HAP-1 (cell line): Measurements from ENCODE around the gene RFNG.

ENCODE experiments used
- DNase-seq, 2 experiments: peaks; one replicate each; pipeline ENCODE4 v3.0.0-alpha.2; 2016 to 2020; ENCODE audit warnings: low spot score in 2 of 2
- H3K27me3 ChIP-seq: fragments of 250-450 bp; sonication (Bioruptor Pico); 2 replicates; pipeline ENCODE4 v1.5.1; 2020; ENCODE audit warnings: low read depth, mild to moderate bottlenecking, moderate library complexity
- H3K36me3 ChIP-seq: fragments of 250-450 bp; sonication (Bioruptor Pico); replicated peaks from 2 replicates; pipeline ENCODE4 v1.5.1; 2020; ENCODE audit warnings: mild to moderate bottlenecking
- H3K4me1 ChIP-seq: fragments of 250-450 bp; sonication (Bioruptor Pico); 2 replicates; pipeline ENCODE4 v1.5.1; 2020; ENCODE audit warnings: mild to moderate bottlenecking
- H3K4me3 ChIP-seq: fragments of 250-450 bp; sonication (Bioruptor Pico); 2 replicates; pipeline ENCODE4 v1.5.1; 2020; ENCODE audit warnings: mild to moderate bottlenecking, moderate library complexity
- H3K9me3 ChIP-seq: fragments of 250-450 bp; sonication (Bioruptor Pico); 2 replicates; pipeline ENCODE4 v1.5.1; 2020; ENCODE audit warnings: mild to moderate bottlenecking, moderate library complexity
- in situ Hi-C: fragments of 300-500 bp; cut with MboI; formaldehyde crosslinking; loops from 3 replicates; pipeline ENCODE4 v1.14.3; 2020; ENCODE audit warnings: low sequenced_read_pairs, inconsistent platforms, mixed read lengths

Gene RFNG

DNA sequence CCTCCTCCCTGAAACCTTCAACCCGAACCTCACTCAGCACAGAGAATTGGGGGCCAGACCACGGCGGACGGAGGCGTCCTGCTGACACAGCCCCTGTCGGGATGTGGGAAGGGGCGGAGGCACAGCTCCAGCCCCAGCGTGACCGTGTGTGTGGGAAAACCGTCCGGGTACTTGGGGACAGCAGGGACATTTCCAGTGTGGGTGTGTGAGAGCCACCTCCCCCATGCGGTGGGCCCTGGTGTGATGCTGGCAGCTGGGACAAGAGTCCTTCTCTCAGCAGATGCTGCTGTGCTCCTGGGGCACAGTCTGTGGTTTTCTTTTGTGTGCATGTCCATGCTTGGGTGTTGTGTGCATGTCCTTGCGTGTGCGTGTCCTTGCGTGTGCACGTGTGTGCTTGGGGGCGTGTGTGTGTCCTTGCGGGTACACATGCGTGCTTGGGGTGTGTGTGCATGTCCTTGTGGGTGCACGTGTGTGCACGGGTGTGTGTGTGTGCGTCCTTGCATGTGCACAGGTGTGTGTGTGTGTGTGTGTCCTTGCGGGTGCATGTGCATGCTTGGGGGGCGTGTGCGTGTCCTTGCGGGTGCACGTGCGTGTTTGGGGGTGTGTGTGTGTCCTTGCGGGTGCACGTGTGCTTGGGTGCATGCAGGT, 45.8 kb downstream of the RFNG start:
- in situ Hi-C loops, result no loop called here
- Histone ChIP-seq H3K4me1 (no peaks in the 10 kb centered on the region), H3K27me3 (no peaks in the 10 kb centered on the region), H3K36me3 (no peaks in the 10 kb centered on the region), H3K4me3 (no peak overlapping the region), H3K9me3 (no peaks in the 10 kb centered on the region)
- no peak for DNase-seq

- no peak for DNase-seq
- H3K4me1 ChIP-seq, result no peaks in the 10 kb centered on the region
- in situ Hi-C loops, result no loop called here
- no peaks in the 10 kb centered on the region for H3K9me3 ChIP-seq
- no peak overlapping the region for H3K4me3 ChIP-seq
- H3K27me3 ChIP-seq, result no peaks in the 10 kb centered on the region
- no peaks in the 10 kb centered on the region for H3K36me3 ChIP-seq
Measured at GRCh38 chr17:82004517-82005455, 46.8 kb downstream of the RFNG start.

- H3K36me3 ChIP-seq, result no peaks in the 10 kb centered on the region
- H3K9me3 ChIP-seq, result no peaks in the 10 kb centered on the region
- no peaks in the 10 kb centered on the region for H3K4me1 ChIP-seq
- no peak overlapping the region for H3K4me3 ChIP-seq
- DNase-seq, result no peak
- no peaks in the 10 kb centered on the region for H3K27me3 ChIP-seq
- in situ Hi-C loops, result no loop called here
Measured at GRCh38 chr17:82003411-82004381, 47.9 kb downstream of the RFNG start.

- H3K27me3 ChIP-seq, result no peaks in the 10 kb centered on the region
- H3K9me3 ChIP-seq, result no peaks in the 10 kb centered on the region
- no peak overlapping the region for H3K4me3 ChIP-seq
- in situ Hi-C loops, result no loop called here
- H3K4me1 ChIP-seq, result no peaks in the 10 kb centered on the region
- no peak for DNase-seq
- no peaks in the 10 kb centered on the region for H3K36me3 ChIP-seq
Measured at GRCh38 chr17:82001571-82002056, 50.0 kb downstream of the RFNG start.

DNA sequence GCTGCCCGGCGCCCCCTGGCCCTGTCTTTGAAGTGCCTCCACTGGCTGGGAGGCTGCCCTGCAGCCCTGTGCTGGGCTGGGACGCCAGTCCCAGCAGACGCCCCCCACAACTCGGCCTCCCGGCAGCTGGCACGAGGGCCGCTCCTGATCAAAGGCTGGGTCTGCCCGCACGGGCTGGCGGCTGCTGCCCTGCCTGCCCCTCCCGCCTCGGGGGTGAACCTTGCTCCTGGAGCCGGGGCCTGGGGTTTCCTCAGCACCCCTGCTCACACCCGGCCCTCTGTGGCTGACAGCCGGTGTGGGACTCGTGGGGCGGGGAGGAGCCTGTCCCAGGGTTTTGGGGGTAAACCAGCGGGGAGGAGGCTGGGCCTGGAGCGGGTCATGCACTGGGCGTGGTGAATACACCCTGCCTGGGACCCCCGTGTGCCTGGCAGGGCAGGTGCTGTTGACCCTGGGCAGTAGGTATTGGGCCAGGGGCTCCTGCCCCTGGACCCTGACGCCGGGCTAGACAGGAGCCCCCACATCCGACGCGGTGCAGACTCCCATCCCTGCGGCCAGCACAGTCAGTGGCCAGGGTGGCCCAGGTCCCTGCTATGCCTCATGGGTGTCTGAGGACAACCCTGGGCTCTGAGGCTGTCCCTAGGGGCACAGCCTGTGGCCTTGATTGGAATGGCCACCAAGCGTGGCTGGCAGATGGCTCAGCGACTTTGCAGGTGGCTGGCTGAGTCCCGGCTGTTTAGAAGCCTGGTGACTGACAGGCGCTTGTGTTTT, 50.6 kb downstream of the RFNG start:
- Histone ChIP-seq H3K9me3 (no peaks in the 10 kb centered on the region), H3K4me3 (no peak overlapping the region), H3K36me3 (no peaks in the 10 kb centered on the region), H3K4me1 (no peaks in the 10 kb centered on the region), H3K27me3 (no peaks in the 10 kb centered on the region)
- no peak for DNase-seq
- in situ Hi-C loops, result no loop called here

DNA sequence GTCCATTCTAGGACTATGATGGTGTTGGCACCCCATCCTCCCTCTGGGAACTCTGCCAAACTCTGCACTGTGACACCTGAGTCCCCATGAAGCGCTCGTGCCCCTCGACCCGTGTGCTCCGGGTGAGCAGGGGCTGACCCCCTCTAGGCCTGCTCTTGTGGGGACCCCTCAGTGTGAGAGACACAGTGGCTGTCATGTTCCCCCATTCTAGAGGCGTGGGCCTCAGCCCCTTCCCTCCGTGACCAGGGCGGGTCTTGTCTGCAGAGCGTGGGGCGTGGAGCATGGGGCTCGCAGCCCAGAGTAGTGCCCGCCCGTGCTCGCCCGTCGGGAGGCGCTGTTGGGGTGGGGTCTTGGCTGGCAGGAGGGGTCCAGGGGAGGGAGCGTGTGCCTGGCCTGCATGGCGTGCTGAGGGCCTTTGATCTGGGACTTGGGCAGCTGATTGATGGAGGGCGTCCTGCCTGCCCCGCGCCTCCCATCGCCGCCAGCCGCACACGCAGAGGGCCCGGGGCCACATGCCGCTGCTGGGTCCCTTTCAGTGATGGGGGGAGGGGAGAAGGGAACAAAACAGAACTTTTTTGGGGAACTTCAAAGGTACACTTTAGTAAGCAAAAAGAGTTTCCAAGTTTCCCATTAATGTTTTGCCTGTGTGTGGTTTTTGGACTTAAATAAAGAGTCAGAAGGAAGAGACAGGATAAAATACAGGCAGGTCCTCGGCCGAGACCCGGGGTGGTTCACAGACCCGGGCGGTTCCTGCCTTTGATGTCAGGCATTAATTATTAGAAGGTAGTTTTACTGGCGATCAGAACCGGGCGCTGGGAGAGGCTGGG, 51.4 kb downstream of the RFNG start:
- in situ Hi-C loops, result no loop called here
- Histone ChIP-seq H3K4me3 (no peak overlapping the region), H3K27me3 (no peaks in the 10 kb centered on the region), H3K36me3 (no peaks in the 10 kb centered on the region), H3K9me3 (no peaks in the 10 kb centered on the region), H3K4me1 (no peaks in the 10 kb centered on the region)
- no peak for DNase-seq

DNA sequence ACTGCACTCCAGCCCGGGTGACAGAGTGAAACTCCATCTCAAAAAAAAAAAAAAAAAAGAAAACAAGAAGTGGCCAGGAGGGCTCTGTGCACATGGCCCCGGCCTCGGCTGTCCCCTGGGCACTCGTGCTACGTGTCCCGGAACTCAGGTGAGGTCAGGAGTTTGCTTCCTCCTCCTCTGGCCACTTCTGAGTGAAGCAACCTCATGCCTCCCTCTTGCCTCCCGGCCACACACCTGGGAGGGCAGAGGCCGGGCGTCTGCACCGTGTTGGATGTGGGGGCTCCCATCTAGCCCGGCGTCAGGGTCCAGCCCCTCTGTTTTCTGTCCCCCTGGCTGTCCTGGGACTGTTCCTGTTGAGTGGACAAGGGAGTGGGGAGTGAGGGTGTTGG, 52.0 kb downstream of the RFNG start:
- no peaks in the 10 kb centered on the region for H3K4me1 ChIP-seq
- H3K9me3 ChIP-seq, result no peaks in the 10 kb centered on the region
- no peaks in the 10 kb centered on the region for H3K36me3 ChIP-seq
- H3K4me3 ChIP-seq, result no peak overlapping the region
- no peak for DNase-seq
- in situ Hi-C loops, result no loop called here
- no peaks in the 10 kb centered on the region for H3K27me3 ChIP-seq

GRCh38 chr17:81998691-81999438, 52.7 kb downstream of the RFNG start:
- no peak for DNase-seq
- no peaks in the 10 kb centered on the region for H3K36me3 ChIP-seq
- in situ Hi-C loops, result no loop called here
- no peak overlapping the region for H3K4me3 ChIP-seq
- H3K27me3 ChIP-seq, result no peaks in the 10 kb centered on the region
- no peaks in the 10 kb centered on the region for H3K4me1 ChIP-seq
- H3K9me3 ChIP-seq, result no peaks in the 10 kb centered on the region

DNA sequence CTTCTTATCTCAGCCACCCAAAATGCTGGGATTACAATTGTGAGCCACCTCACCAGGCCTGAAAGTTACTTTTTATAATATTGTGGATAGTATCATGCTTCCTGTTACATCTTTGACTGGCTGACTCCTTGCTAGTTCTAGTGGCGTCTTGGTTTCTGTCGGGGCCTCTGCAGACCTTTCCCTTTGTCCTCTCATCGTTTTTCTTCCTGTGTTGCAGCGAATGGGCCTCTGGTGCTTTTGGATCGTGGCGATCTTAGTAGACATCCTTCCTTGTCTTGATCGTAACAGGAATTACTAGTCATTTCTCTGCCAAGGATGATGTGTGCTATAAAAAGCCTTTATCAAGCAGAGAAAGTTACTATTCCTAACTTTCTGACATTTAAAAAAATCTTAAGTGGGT, 53.4 kb downstream of the RFNG start:
- H3K4me3 ChIP-seq, result no peak overlapping the region
- in situ Hi-C loops, result no loop called here
- no peaks in the 10 kb centered on the region for H3K4me1 ChIP-seq
- no peaks in the 10 kb centered on the region for H3K36me3 ChIP-seq
- no peaks in the 10 kb centered on the region for H3K27me3 ChIP-seq
- H3K9me3 ChIP-seq, result no peaks in the 10 kb centered on the region
- DNase-seq, result no peak
